ENCODE results near the gene RAD51B. TPM values are rescaled to one million over a fixed set of nuclear protein-coding genes. Genes with fewer than 3 reads are reported as not detected.

RAD51B gene
- total RNA-seq, 1 donor from 2014 or later: 2.5 TPM

GRCh38 chr14:68506645-68507419 is 687.3 kb downstream of the RAD51B start:
- DNase-seq (no peak), ATAC-seq (ENCODE audit: poor library complexity) (no peak)
- intact Hi-C loops (cut with DNase I): no loop called here

- no peak for ATAC-seq (ENCODE audit: poor library complexity)
- no peak for DNase-seq
- intact Hi-C loops (cut with DNase I): no loop called here
Observed at GRCh38 chr14:68507544-68508081, 688.0 kb downstream of the RAD51B start.

GRCh38 chr14:68508581-68508980 is 689.0 kb downstream of the RAD51B start:
- intact Hi-C loops (cut with DNase I): no loop called here
- ATAC-seq (ENCODE audit: poor library complexity): no peak

GRCh38 chr14:68509188-68509983 is 689.8 kb downstream of the RAD51B start:
- DNase-seq (no peak), ATAC-seq (ENCODE audit: poor library complexity) (no peak)
- intact Hi-C loops (cut with DNase I): no loop called here

More at GRCh38 chr14:68508581-68508980, 689.0 kb downstream of the RAD51B start:
- no peak for DNase-seq

GRCh38 chr14:68510201-68511128 is 690.9 kb downstream of the RAD51B start:
- intact Hi-C loops (cut with DNase I): no loop called here
- peak; percentile 69 for DNase-seq
- peak; percentile 45 for ATAC-seq (ENCODE audit: poor library complexity)

- intact Hi-C loops (cut with DNase I): no loop called here
- DNase-seq: no peak
- peak; percentile 8 for ATAC-seq (ENCODE audit: poor library complexity)
Observed at GRCh38 chr14:68511129-68512047, 691.8 kb downstream of the RAD51B start.

GRCh38 chr14:68512088-68512487 is 692.5 kb downstream of the RAD51B start:
- intact Hi-C loops (cut with DNase I): no loop called here
- ATAC-seq (ENCODE audit: poor library complexity): no peak
- no peak for DNase-seq

GRCh38 chr14:68513137-68513536 is 693.6 kb downstream of the RAD51B start:
- no peak for ATAC-seq (ENCODE audit: poor library complexity)
- intact Hi-C loops (cut with DNase I): no loop called here
- no peak for DNase-seq

- ATAC-seq (ENCODE audit: poor library complexity) (no peak), DNase-seq (no peak)
- intact Hi-C loops (cut with DNase I): no loop called here
Observed at GRCh38 chr14:68513838-68514607, 694.4 kb downstream of the RAD51B start.

- intact Hi-C loops (cut with DNase I): no loop called here
- DNase-seq: no peak
- ATAC-seq (ENCODE audit: poor library complexity): no peak
Observed at GRCh38 chr14:68514608-68515194, 695.1 kb downstream of the RAD51B start.

GRCh38 chr14:68516342-68516741 is 696.8 kb downstream of the RAD51B start:
- no peak for DNase-seq
- no peak for ATAC-seq (ENCODE audit: poor library complexity)
- intact Hi-C loops (cut with DNase I): no loop called here

GRCh38 chr14:68518166-68518565 is 698.6 kb downstream of the RAD51B start:
- intact Hi-C loops (cut with DNase I): no loop called here
- DNase-seq (no peak), ATAC-seq (ENCODE audit: poor library complexity) (peak; percentile 16)

- DNase-seq (no peak), ATAC-seq (ENCODE audit: poor library complexity) (peak; percentile 57)
- intact Hi-C loops (cut with DNase I): no loop called here
Observed at GRCh38 chr14:68518761-68519670, 699.4 kb downstream of the RAD51B start.

- ATAC-seq (ENCODE audit: poor library complexity): peak; percentile 48
- intact Hi-C loops (cut with DNase I): loop anchor here (5.0 kb wide), 1 partner anchor 273 kb away; the partner anchor contains the start of gene ZFP36L1
- no peak for DNase-seq
Observed at GRCh38 chr14:68519671-68520187, 700.1 kb downstream of the RAD51B start.

Data from Right ventricle myocardium superior (tissue), 1 donor.